GM18873 (cell line): ENCODE data around the gene CACNA1D.

Experiments
- ATAC-seq: cut with Tn5 transposase; IDR thresholded peaks from one replicate; pipeline ENCODE4 v1.9.1; 2021; ENCODE audit warnings: mild to moderate bottlenecking, moderate library complexity, moderate number of reproducible peaks; ENCODE audit not compliant: unreplicated experiment, low FRiP score

Gene CACNA1D

DNA sequence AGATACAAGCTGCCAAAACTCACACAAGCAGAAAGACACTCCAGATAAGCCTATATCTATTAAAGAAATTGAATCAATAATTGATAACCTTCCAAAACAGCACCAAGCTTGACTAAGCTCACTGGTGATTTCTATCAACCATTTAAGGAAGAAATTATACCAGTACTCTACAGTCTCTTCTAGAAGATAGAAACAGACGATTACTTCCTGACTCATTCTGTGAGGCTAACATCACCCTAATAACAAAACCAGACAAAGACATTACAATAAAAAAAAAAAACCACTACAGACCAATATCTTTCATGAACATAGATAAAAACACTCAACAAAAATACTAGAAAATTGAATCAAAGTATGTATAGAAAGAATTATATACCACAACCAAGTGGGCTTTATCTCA lies 331.6 kb downstream of the CACNA1D start:
- ATAC-seq = no peak

DNA sequence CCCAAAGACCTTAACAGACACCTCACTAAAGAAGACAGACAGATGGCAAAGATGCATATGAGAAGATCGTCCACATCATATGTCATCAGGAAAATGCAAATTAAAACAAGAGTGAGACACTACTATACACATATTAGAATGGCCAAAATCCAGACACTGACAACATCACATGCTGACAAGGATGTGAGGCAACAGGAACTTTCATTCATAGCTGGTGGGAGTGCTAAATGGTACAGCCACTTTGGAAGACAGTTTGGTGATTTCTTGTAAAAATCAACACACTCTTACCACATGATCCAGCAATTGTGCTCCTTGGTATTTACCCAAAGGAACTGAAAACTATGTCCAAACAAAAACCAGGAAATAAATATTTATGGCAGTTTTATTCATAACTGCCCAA lies 334.2 kb downstream of the CACNA1D start:
- ATAC-seq = no peak

DNA sequence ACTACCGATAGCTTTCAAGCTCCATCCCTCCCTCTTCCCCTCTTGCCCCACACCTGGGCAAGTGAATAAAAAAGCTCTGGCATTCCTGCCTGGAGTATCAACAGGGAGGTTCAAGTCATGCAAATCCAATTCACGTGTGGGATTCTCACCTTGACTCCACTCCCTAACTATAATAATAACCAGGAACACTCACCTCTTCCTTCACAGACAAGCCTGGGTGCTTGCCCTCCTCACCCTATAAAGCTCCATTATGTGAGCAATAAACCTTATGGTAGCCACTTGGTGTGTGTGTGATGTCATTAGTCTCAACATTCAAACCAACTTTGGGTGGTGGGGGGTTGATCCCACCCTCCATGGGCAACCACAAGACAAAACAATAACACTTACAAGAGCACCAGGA lies 335.2 kb downstream of the CACNA1D start:
- ATAC-seq = no peak

DNA sequence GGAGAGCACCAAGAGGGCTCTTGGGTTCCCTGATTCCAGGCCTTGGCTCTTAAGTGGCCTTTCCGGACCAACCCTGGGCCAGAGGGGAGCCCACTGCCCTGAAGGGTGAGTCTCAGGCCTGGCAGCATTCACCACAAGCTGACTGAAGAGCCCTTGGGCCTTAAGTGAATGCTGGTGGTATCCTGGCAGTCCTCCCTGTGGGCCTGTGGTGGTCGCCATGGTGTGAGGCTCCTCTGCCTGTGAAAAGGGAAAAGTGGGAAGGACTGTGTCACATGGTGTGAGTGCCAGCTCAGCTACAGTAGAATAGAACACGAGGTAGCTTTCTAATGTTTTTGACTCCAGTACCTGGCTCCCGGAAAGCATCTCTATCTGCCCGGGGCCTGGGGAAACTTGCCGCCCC lies 336.5 kb downstream of the CACNA1D start:
- no peak for ATAC-seq

DNA sequence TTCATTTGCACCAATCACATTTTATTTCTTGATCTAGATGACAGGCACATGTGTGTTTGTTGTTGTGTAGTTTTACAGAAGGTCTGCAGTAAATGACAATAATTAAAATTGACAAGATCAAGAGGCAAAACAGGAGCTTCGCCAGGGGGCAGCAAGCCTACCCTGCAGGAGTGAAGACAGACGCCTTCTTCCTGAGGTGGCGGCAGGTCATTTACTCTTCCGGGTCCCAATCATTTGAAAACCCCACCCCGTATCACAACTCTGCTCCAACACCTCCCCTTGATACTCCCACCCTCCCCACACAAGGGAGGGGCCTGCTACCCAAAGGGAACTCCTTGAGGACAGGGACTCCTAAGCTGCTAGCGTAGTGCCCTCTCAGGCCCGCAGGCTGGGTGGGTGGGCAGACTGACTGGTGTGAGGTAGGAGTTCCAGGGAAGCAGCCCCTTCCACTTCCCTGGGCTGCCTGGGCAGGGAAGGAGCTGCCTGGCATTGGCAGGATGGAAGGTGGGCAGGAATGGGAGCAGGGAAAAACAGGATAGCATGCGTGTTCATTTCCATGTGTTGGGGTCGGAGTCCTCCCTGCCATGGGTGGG lies 338.7 kb downstream of the CACNA1D start:
- ATAC-seq = no peak

DNA sequence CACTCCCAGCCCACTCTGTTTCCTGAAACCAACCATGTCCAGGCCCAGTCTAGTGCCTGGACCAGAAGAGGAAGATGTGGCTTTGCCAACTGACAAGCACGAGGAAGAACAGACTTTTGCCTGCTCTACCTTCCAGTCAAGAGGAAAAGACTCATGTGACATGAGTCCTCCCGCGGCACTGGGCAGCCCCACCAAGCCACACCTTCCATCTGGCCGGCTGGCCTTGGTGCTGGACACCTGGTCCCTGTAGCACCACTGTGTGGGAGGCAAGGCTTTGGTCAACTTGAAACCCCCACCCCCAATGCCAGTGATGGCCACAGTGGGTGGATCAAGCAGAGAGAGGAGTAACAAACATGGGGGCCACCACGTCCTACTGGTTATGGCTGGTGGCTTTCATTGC lies 339.3 kb downstream of the CACNA1D start:
- no peak for ATAC-seq

DNA sequence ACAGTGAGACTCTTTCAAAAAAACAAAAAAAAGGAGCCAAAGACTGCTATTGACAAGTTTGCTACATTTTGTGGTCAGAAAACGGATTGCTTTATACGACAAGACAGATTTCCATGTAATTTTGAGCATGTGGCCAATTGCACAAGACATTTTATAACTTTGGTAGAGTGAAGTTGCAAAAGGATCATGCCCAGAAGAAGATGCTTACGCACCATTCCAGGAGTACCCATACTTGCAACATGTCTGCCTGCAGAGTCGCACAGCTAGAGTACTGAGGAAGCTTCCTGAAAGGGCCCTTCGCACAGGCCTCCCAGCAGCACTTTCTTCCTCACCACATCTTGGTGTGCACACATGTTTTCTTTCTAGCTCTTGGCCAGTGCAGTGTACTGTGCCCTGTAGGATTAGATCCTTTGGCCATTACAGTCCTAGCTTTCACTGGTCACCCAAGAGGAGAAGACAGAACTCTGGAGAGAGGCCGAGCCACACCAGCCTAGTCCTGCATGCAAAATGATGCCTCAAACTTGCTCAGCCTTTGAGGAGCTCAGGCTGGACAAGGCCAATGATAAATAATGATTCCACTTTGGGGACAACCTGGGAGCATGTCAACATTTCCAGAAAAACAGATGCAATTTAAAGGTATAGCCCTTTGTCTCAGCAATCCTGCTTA lies 340.2 kb downstream of the CACNA1D start:
- ATAC-seq = no peak

DNA sequence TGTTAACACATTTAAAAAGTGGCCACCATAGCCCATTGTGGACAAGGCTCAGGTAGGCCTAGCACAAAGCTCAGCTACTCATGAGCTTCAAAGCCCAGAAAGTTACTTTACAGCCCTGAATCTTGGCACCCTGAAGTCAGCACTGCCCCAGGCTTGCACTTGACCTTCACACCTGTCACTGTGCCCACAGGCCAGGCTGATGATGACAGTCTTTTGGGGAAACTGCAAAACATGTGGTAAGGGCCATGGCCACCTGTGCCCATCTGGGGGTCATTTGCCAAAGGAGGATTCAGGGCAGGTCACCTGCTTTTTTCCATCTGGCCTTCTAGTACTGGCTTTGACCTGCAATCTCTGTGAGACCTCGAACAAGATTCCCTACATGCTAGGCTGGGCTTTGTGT lies 340.8 kb downstream of the CACNA1D start:
- ATAC-seq = no peak

DNA sequence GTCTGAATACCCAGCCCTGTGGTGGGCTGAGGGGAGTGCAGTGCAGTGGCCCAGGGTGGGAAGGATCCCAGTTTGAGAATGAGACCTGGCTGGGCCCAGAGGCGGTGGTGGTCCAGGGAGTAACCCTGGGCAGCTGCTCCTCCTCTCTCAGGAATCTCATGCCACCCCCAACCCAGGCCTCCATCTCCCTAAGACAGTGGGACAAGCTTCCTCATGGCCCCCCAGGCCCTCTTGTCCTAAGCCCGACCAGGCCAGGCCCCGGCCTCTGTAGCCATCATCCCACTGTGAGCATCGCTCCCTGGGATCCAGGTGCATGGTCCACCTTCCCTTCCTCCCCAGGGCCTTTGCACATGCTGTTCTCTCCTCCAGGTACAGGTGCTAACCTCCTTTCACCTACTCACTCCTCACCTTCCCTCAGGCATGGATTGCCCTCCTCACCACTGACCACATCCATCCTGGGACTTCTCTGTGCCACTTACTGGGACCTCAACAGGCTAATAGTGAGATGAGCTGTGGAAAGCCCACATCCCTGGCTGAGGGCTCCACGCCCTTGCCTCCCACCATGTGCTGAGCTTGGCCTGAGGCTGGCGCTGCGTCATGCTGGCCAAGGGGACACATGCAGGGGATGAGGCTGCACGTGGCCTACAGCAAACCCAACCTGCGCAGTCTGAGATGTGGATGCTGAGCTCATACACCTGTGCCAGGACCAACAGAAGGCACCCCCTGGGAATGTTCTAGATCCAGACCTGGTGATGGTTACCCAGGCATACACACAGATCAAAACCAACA lies 341.9 kb downstream of the CACNA1D start:
- no peak for ATAC-seq

DNA sequence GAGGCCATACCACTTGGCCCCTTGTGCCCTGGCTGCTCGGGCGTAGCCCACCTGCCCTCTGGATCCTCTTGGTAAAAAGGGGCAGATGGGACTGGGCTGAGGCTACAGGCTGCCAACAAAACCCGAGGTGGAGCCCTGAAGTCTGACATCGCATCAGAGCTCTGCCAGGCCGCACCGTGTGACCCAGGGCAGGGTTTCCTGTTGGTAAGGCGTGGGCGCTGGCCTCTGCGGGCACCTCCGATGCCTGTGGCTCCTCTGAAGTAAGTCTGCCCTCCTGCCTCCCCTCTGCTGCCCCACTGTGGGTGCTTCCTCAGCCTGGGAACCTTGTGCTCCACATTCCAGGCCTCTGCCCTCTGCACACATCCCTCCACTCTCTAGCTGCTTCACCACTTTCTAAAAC lies 342.9 kb downstream of the CACNA1D start:
- ATAC-seq = no peak

DNA sequence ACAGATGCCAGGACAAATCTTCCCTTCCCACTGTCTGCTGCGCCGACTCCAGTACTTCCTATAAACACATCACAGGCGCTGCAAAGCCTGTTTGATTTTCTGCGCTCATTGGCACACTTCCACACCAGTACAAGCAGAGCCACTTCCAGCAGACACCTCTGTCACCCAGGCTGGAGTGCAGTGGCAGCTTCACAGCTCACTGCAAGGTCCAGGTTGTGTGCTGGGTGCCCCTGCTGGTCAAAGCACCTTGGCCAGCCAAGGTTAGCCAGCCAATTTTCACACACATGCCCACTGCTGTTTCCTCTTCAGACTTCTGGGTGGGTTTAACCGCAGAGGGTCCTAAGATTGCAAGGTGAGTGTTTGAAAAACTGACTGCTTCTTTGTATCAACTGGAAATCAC lies 346.9 kb downstream of the CACNA1D start:
- no peak for ATAC-seq

DNA sequence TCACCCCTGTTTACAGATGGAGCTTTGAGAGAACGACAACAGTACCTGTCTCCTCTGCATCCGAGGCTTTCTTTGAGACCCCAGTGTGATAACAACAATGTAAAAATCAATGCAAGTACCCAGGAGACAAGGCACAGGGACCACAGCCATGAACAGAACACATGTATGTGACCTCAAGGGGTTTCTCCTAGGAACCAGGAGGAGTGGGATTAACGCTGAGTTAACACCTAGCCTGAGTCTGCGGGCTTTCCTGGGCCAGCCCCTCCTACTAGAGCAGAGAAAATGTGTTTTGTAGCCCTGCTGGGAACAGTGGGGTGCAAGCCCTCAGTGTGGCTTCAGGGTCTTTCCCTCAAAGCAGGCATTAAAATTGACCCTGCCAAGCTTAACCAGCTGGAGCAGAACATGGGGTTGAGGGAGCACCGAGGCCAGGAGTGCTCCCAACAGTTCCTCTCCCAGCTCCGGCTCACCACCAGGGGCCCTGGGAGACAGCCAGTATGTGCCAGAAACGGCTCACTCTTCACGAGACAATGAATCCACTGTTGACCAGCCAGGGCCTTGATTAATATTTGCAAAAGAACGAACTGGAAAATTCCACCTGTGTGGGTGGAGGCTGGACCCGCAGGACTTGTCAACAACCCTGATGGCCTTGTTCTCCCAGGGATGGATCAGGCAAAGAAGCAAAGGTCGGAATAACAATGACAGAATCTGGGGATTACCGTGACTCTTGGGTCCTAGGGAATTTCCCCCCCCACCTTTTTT lies 348.2 kb downstream of the CACNA1D start:
- ATAC-seq = no peak

DNA sequence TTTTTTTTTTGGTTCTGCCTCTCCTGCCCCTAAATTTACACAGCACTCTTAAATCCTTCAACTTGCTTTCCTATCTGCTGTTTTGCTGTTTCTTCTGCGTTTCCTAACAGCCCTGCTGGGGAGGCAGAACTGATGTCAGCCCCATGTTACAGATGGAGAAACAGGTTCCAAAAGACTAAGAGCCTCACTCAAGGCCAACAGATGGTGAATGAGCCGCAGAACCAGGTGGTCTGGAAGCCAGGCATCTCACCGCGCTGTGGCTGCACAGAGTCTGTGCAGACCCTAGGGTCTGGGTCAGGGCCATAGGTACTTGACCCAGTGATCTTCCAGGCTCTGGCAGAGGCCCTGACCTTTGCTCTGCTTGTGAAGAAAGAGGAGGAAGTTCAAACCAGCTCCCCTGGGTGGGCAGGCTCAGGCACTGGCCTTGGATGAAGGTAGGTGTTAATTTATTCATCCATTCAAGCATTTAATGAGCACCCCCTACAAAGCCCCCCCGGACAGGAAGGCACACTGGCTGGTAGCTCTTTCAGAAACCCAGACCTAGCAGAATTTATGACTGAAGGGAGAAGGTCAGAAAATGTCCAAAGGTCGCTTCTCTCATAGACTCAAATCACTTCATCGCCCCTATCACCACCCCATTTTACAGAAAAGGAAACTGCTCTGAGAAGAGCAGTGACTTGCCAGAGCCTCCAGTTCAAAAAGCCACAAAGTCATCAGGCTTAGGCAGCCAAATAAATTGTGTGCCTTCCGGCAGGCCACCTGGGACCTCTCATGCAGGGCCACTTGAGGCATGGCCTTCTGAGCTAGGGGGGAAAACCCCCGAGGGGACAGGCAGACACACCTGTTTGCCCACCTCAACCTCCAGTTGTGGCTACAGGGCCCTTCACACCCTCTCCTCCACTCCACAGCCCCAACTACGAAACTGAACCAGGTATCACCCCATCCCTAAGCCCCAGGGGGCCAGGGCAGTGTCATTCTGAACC lies 349.1 kb downstream of the CACNA1D start:
- ATAC-seq = no peak

DNA sequence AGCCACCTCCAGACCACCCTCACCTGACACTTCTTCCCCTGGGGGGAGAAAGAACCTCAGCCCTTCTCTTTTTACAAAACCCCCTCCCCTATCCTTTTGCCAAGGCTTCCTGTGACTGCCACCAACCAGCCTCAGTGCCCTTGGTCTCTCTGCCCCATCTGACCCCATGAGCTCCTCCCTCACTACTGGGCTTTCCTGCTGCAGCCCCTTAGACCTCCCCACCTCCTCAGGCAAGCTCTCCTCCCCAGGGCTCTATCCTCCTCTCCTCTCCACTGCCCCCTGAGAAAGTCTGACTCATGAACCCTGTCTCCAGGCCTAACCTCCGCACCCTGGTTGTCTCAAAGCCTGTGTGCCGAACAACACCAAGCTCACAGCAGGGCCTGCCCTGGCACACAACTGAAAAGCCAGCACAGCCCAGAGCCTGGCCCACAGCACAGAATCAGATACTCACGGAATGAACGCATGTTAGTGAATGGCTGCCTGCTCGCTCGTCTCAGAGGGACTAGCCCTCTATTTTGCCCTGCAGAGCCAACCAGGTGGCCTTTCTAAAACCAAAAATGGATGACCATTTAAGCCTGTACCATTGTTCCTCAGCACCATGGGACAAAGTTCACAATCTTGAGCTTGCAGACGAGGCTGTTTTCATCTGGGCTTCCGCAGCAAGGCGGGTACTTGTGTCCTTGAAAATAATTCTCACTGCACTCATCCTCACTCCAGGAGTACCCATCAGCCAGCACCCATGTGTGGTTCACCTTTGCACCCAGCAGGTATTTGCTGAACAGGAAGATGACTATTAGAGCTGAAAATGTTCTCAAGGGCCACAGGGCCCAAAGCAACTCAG lies 350.1 kb downstream of the CACNA1D start:
- ATAC-seq = no peak

DNA sequence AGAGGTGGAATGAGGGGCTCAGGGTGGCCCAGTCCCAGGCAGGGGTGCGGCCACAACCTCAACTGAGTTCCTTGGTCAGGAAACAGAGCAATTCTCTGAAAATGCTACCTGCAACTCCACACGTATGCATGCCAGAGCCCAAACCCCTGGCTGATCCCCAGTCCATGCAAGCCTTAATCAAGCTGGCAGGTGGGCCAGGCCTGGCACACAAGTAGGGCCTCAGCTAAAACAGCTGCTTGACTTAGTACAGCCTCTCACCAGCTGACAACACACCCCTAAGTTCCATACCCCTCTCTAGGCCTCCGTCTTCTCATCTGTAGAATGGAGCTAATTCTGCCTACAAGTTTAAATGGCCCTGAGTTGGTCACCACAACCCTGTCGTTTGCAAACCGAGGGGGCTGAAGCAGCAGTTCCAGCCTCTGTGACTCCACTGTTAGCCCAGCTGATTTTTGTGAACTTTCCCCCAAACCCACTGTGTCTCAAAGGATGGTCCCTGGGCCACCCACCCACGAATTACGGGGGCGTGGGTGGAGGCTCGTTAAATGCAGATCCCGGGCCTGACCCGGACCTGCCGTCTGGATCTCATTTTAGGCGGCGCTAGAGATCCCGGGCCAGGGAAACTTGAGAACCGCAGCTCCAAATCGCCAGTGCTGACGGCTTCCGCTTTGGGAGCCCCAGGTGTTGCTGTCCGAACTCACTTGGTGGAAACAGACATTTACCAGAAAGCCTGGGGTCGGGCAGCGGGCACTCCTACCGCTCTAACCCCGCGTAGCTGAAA lies 350.9 kb downstream of the CACNA1D start:
- ATAC-seq = no peak

DNA sequence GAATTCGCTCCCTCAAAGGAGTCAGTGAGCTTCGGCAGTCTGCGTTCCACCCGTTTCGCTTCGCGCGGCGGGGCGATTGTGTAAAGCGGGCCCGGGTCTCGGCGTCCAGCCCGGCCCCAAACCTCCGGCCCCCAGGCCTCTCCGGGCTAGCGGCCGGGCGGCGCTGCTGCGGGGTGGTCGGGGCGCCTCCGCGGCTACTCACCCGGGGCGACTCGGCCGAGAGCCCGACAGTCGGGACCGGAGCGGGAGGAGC lies 351.4 kb downstream of the CACNA1D start:
- no peak for ATAC-seq

DNA sequence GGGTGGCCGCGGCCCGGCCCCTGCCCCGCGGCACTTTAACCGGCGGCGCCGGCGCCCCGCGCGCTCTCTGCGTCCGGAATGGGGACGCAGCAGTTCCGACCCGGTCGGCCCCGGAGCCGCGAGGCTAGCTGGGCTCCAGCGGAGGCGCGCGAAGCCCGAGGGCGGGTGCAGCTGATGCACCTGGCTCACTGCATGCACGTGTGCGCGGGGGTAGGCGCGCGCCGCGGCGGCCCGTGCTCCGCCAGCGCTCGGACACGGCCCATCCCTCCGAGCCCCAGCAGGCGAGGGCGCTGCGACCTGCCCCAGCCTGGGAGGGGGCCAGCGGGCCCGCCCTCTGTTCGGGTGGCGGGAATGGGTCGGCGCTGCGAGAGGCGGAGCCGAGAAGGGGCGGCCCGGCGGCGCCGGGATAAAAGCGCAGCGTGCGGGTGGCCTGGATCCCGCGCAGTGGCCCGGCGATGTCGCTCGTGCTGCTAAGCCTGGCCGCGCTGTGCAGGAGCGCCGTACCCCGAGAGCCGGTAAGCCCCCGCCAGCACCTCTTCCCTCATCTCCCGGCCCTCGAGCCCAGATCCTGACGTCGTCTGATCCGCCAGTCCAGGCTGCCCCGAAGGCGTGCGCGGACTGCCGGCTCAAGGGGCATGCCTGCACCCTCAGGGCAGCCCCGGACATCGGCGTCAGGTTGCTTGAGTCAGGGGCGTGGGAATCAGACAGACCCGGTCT lies 351.9 kb downstream of the CACNA1D start, which contains the start of the genes CHDH and IL17RB:
CHDH (minus strand) TSS at position 286 of the 717 bp plus-strand sequence. CDS start 22,411 bp downstream, outside the sequence.
IL17RB (plus strand) TSS at position 435 of the 717 bp plus-strand sequence; CDS start at position 456, 21 bp downstream.
- ATAC-seq = no peak

DNA sequence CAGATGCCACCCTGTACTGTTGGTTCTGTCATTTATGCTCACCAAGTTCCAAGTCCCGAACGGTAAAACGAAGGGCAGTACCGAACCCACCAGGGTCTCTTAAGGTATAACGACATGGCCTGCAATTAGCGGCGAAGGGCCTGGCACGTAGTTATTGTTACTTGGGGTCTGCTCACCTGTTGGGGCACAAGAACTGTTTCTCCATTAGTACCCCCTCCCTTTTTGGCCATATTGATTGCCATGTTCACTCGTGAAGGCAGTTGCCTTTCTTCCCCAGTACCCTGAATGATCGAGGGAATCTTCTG lies 352.4 kb downstream of the CACNA1D start:
- ATAC-seq = no peak
